Measurements from ENCODE around the gene CCSAP.
"Not testable (repeated sequence)": the region's sequence is repeated elsewhere in the genome, so short reads cannot be mapped to it uniquely, and the experiment has no call there.

CCSAP gene

DNA sequence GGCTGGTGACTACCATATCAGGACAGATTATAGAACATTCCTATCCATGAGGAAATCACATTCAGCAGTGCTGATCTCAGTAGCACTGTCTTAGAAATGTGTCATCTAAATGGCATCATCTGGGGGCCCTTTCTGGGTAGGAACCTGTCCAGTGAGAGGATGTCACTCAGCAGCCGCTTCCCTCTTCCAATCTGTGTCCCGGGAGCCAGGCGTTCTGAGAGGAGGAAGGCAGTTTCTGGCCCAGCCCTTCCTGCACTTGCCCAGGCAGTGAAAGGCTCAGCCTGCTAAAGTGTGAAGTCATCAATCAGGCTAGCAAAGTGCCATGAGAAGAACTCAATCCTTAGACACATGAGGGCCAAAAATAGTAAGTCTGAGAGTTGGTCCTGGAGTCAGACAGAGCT lies 46.3 kb downstream of the CCSAP start:
- H3K36me3 ChIP-seq (ENCODE audit: control insufficient read depth, insufficient read depth, low read length), result peaks cover 9% of the 10 kb centered on the region
- no peak overlapping the region for H3K9ac ChIP-seq (ENCODE audit: low read length)
- peaks cover 5% of the 10 kb centered on the region for H3K4me1 ChIP-seq (ENCODE audit: control insufficient read depth, insufficient read depth, low read length)
- H3K9me3 ChIP-seq (ENCODE audit: control insufficient read depth, low read length), result no peaks in the 10 kb centered on the region
- no peaks in the 10 kb centered on the region for H3K27me3 ChIP-seq (ENCODE audit: control insufficient read depth, insufficient read depth, low read length)
- H3K4me3 ChIP-seq (ENCODE audit: low read length), result no peak overlapping the region

DNA sequence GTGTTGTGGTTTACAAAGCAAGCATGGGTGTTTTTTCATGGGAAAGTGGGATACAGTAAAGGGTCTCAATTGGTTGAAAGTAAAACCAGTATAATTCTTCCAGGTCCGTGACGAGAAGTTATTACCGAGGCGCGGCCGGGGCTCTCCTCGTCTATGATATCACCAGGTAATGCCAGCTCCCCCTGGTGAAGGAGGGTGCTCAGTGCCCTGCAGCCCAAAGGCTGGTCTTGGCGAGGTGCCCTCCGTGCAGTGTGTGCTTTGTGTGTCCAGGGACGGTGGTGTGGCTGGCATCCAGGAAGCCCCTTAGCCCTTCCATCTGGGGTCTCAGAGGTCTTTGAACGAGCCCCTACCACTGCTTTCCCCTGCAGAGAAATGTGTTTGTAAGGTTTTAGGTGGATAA lies 47.1 kb downstream of the CCSAP start:
- H3K4me3 ChIP-seq (ENCODE audit: low read length), result no peak overlapping the region
- peaks cover 6% of the 10 kb centered on the region for H3K36me3 ChIP-seq (ENCODE audit: control insufficient read depth, insufficient read depth, low read length)
- no peaks in the 10 kb centered on the region for H3K27me3 ChIP-seq (ENCODE audit: control insufficient read depth, insufficient read depth, low read length)
- H3K9ac ChIP-seq (ENCODE audit: low read length), result no peak overlapping the region
- H3K4me1 ChIP-seq (ENCODE audit: control insufficient read depth, insufficient read depth, low read length), result peaks cover 5% of the 10 kb centered on the region
- no peaks in the 10 kb centered on the region for H3K9me3 ChIP-seq (ENCODE audit: control insufficient read depth, low read length)

DNA sequence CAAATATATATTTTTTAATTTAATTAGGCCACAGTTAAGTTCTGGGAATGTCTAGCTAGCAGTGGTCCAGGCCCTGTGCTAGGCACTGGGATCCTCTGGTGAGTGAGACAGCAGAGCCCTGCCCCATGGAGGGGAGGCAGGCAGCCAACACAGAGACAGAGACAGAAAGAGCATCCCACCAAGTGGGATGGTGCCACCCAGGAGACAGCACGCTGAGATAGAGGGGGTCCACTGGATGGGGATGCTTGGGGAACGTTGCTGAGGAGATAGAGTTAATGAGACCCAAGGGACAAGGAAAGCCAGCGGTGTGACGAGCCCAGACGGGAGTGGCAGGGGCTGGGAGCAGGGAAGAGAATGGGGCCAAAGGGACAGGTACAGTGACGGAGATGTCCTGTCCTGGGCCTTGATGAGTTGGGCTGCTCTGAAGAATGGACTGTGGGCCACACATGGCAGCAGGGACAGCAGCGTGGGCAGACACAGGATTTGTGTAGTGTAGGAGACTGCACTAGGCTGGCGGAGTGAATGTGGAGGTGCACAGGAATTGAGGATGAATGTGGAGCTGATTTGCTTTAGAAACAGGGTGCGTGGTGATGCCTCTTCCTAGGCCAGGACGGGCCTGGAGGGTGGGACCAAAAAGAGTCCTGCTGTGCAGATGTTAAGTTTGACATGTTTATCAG lies 49.2 kb downstream of the CCSAP start:
- Histone ChIP-seq H3K4me3 (ENCODE audit: low read length) (no peak overlapping the region), H3K36me3 (ENCODE audit: control insufficient read depth, insufficient read depth, low read length) (no peaks in the 10 kb centered on the region), H3K9ac (ENCODE audit: low read length) (no peak overlapping the region), H3K9me3 (ENCODE audit: control insufficient read depth, low read length) (no peaks in the 10 kb centered on the region), H3K27me3 (ENCODE audit: control insufficient read depth, insufficient read depth, low read length) (no peaks in the 10 kb centered on the region), H3K4me1 (ENCODE audit: control insufficient read depth, insufficient read depth, low read length) (no peaks in the 10 kb centered on the region)

- H3K9me3 ChIP-seq (ENCODE audit: control insufficient read depth, low read length); H3K4me1 ChIP-seq (ENCODE audit: control insufficient read depth, insufficient read depth, low read length); H3K9ac ChIP-seq (ENCODE audit: low read length); H3K36me3 ChIP-seq (ENCODE audit: control insufficient read depth, insufficient read depth, low read length); H3K4me3 ChIP-seq (ENCODE audit: low read length); H3K27me3 ChIP-seq (ENCODE audit: control insufficient read depth, insufficient read depth, low read length): not testable (repeated sequence)
Measured at GRCh38 chr1:229291686-229292085, 51.2 kb downstream of the CCSAP start.

- no peaks in the 10 kb centered on the region for H3K27me3 ChIP-seq (ENCODE audit: control insufficient read depth, insufficient read depth, low read length)
- no peak overlapping the region for H3K9ac ChIP-seq (ENCODE audit: low read length)
- no peaks in the 10 kb centered on the region for H3K36me3 ChIP-seq (ENCODE audit: control insufficient read depth, insufficient read depth, low read length)
- peaks cover 4% of the 10 kb centered on the region for H3K4me1 ChIP-seq (ENCODE audit: control insufficient read depth, insufficient read depth, low read length)
- no peaks in the 10 kb centered on the region for H3K9me3 ChIP-seq (ENCODE audit: control insufficient read depth, low read length)
- H3K4me3 ChIP-seq (ENCODE audit: low read length), result no peak overlapping the region
Measured at GRCh38 chr1:229288516-229288915, 54.3 kb downstream of the CCSAP start.

DNA sequence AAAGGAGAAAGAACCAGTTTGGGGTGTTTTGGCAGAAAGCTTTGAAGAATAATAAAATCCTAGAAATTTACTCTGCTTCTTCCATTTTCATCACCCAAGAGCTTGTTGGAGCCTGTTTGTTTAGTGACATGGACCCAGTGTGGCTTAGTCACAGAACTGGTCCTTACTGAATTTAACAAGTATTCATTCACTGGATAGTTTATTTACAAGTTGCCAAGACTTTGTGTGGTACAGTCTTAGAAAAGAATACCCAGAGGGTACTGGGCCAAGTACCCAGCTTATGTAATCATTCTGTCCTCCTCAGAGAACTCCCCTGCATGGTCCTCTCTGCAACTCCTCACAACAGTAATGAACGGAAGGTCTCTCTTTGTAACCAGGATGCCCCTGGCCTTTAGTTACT lies 55.6 kb downstream of the CCSAP start:
- Histone ChIP-seq H3K4me3 (ENCODE audit: low read length) (no peak overlapping the region), H3K4me1 (ENCODE audit: control insufficient read depth, insufficient read depth, low read length) (peaks cover 4% of the 10 kb centered on the region), H3K9me3 (ENCODE audit: control insufficient read depth, low read length) (no peaks in the 10 kb centered on the region), H3K9ac (ENCODE audit: low read length) (no peak overlapping the region), H3K36me3 (ENCODE audit: control insufficient read depth, insufficient read depth, low read length) (no peaks in the 10 kb centered on the region), H3K27me3 (ENCODE audit: control insufficient read depth, insufficient read depth, low read length) (no peaks in the 10 kb centered on the region)

DNA sequence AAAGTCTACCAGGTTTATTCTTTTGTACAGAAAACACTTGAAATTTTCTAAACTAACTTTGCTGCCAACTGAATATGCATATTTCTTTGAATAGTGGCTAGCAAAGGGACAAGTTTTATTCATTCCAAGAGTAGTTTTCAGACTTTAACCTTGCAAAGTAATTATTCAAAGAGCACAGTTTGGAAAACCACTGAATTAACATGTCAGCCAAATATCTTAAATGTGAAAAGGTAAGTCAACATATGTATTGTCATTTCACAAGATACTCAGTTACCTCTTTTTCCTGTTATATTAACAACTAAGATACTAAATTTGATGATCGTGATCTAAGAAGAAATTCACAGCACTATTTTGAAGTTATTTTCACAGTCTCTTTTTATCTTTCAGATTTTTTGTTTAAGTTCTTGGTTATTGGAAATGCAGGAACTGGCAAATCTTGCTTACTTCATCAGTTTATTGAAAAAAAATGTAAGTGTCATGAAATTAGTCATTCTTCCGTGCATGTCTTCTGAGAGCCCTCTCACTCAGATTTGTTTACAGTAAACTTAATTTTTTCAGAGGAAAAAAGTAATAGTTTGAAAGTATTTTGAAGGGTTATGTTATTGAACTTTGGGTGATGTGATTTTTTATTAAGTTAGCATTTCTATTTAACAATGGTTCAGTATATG lies 56.6 kb downstream of the CCSAP start:
- no peaks in the 10 kb centered on the region for H3K9me3 ChIP-seq (ENCODE audit: control insufficient read depth, low read length)
- H3K27me3 ChIP-seq (ENCODE audit: control insufficient read depth, insufficient read depth, low read length), result no peaks in the 10 kb centered on the region
- no peak overlapping the region for H3K4me3 ChIP-seq (ENCODE audit: low read length)
- H3K4me1 ChIP-seq (ENCODE audit: control insufficient read depth, insufficient read depth, low read length), result peaks cover 4% of the 10 kb centered on the region
- no peaks in the 10 kb centered on the region for H3K36me3 ChIP-seq (ENCODE audit: control insufficient read depth, insufficient read depth, low read length)
- H3K9ac ChIP-seq (ENCODE audit: low read length), result no peak overlapping the region

- H3K9me3 ChIP-seq (ENCODE audit: control insufficient read depth, low read length), result no peaks in the 10 kb centered on the region
- peaks cover 6% of the 10 kb centered on the region for H3K4me1 ChIP-seq (ENCODE audit: control insufficient read depth, insufficient read depth, low read length)
- H3K27me3 ChIP-seq (ENCODE audit: control insufficient read depth, insufficient read depth, low read length), result no peaks in the 10 kb centered on the region
- no peaks in the 10 kb centered on the region for H3K36me3 ChIP-seq (ENCODE audit: control insufficient read depth, insufficient read depth, low read length)
- no peak overlapping the region for H3K9ac ChIP-seq (ENCODE audit: low read length)
- H3K4me3 ChIP-seq (ENCODE audit: low read length), result no peak overlapping the region
Measured at GRCh38 chr1:229285440-229285839, 57.4 kb downstream of the CCSAP start.

- H3K9me3 ChIP-seq (ENCODE audit: control insufficient read depth, low read length), result no peaks in the 10 kb centered on the region
- no peak overlapping the region for H3K4me3 ChIP-seq (ENCODE audit: low read length)
- H3K36me3 ChIP-seq (ENCODE audit: control insufficient read depth, insufficient read depth, low read length), result no peaks in the 10 kb centered on the region
- no peaks in the 10 kb centered on the region for H3K27me3 ChIP-seq (ENCODE audit: control insufficient read depth, insufficient read depth, low read length)
- H3K9ac ChIP-seq (ENCODE audit: low read length), result no peak overlapping the region
- peaks cover 12% of the 10 kb centered on the region for H3K4me1 ChIP-seq (ENCODE audit: control insufficient read depth, insufficient read depth, low read length)
Measured at GRCh38 chr1:229284887-229285286, 58.0 kb downstream of the CCSAP start.

DNA sequence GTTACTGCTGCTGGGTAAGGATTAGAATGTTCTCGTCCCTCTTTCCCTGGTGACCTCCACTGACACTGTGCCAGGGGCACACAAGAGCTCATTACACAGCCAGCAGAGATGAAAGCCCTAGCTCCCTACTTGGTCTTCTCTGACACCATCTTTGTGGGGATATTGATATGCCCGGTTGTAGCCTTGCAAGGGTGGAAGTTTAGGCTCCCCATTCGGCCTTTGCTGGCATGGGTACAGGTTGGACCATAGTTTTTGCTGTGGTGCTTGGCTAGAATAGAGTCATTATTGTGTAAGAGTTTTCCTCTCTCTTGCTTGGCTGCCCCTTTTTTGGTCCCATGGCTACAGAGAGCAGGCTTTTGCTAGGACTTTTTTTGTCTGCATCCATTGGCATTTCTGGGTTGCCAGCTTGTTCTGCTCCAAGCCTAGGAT lies 59.6 kb downstream of the CCSAP start:
- H3K9me3 ChIP-seq (ENCODE audit: control insufficient read depth, low read length), result no peaks in the 10 kb centered on the region
- H3K4me1 ChIP-seq (ENCODE audit: control insufficient read depth, insufficient read depth, low read length), result peaks cover 15% of the 10 kb centered on the region
- no peaks in the 10 kb centered on the region for H3K36me3 ChIP-seq (ENCODE audit: control insufficient read depth, insufficient read depth, low read length)
- no peak overlapping the region for H3K4me3 ChIP-seq (ENCODE audit: low read length)
- H3K9ac ChIP-seq (ENCODE audit: low read length), result no peak overlapping the region
- no peaks in the 10 kb centered on the region for H3K27me3 ChIP-seq (ENCODE audit: control insufficient read depth, insufficient read depth, low read length)

DNA sequence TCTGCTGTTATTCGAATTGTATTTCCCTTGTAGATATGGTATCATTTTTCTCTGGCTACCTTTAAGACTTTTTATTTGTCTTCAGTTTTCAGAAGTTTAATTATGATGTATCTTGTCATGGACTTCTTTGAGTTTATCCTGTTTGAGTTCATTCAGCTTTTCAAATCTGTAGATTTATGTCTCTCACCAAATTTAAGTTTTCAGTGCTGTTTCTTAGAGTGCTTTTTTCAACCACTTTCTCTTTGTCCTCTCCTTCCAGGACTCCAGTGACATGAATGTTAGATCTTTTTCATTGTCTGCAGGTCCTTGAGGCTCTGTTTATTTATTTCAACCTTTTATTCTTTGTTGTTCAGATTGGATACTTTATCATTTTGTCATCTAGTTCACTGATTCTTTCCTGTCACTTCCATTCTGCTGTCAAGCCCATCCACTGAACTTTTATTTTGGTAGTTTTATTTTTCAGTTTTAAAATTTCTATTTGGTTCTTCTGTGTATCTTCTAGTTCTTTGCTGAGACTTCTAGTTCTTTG lies 60.5 kb downstream of the CCSAP start:
- Histone ChIP-seq H3K4me3 (ENCODE audit: low read length) (no peak overlapping the region), H3K9me3 (ENCODE audit: control insufficient read depth, low read length) (no peaks in the 10 kb centered on the region), H3K27me3 (ENCODE audit: control insufficient read depth, insufficient read depth, low read length) (no peaks in the 10 kb centered on the region), H3K36me3 (ENCODE audit: control insufficient read depth, insufficient read depth, low read length) (no peaks in the 10 kb centered on the region), H3K4me1 (ENCODE audit: control insufficient read depth, insufficient read depth, low read length) (peaks cover 12% of the 10 kb centered on the region), H3K9ac (ENCODE audit: low read length) (no peak overlapping the region)

DNA sequence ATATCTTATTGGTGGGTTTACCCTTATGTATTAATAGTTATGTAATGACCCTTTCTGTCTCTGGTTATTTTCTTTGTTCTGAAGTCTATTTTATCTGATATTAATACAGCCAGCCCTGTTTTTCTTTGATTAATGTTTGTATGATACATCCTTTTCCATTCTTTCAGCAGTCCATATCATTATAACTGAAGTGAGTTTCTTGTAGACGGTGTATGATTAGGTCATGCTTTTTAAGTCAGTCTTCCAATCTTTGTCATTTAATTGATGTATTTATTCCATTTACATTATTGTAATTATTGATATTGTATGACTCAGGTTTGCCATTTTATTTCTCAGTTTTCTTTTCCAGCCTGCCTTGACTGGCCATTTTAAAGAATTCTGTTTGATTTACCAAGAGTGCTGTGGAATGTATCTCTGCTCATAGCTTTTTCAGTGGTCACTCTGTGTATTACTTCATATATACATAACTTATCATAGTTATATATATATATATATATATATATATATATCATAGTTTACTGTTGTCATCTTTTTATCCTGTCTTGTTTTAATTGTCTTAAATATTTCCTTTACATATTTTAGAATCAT lies 61.4 kb downstream of the CCSAP start:
- Histone ChIP-seq H3K36me3 (ENCODE audit: control insufficient read depth, insufficient read depth, low read length) (no peaks in the 10 kb centered on the region), H3K4me3 (ENCODE audit: low read length) (no peak overlapping the region), H3K9ac (ENCODE audit: low read length) (no peak overlapping the region), H3K4me1 (ENCODE audit: control insufficient read depth, insufficient read depth, low read length) (peaks cover 11% of the 10 kb centered on the region), H3K27me3 (ENCODE audit: control insufficient read depth, insufficient read depth, low read length) (no peaks in the 10 kb centered on the region), H3K9me3 (ENCODE audit: control insufficient read depth, low read length) (no peaks in the 10 kb centered on the region)

Measured in mucosa of stomach (tissue), 1 donor.